K562 (cell line): ENCODE measurements around the gene UBAC2.

Source experiments
- CEBPB ChIP-seq: fragments of 450-650 bp; IDR thresholded peaks from 2 replicates; pipeline ENCODE4 v1.6.1; 2016; ENCODE audit warnings: missing genetic modification characterization, missing compliant biosample characterization
- EP300 ChIP-seq: IDR thresholded peaks from 2 replicates; pipeline ENCODE4 v1.6.1; 2012; ENCODE audit warnings: low read length, improper control_type of control experiment
- NFIC ChIP-seq: fragments of 450-650 bp; IDR thresholded peaks from 2 replicates; pipeline ENCODE4 v1.6.1; 2017; ENCODE audit warnings: mild to moderate bottlenecking, inconsistent platforms
- PHB ChIP-seq: fragments of 250-450 bp; sonication (Bioruptor Pico); IDR thresholded peaks from 2 replicates; pipeline ENCODE4 v1.5.0; 2021
- POLR2AphosphoS2 ChIP-seq: IDR thresholded peaks from 2 replicates; pipeline ENCODE4 v1.6.1; 2012; ENCODE audit warnings: low read length, improper control_type of control experiment
- TF ChIP-seq, protein P1 (sequence below): fragments of 250-450 bp; sonication (Bioruptor Pico); IDR thresholded peaks from 2 replicates; pipeline ENCODE4 v1.4.0; 2020; ENCODE audit warnings: mild to moderate bottlenecking, moderate library complexity
- TF ChIP-seq, protein P2 (sequence below), 3 experiments: IDR thresholded peaks in 2 of 3; conservative IDR thresholded peaks in 1 of 3; 2 replicates each; pipeline ENCODE4 v1.5.1; 2011 to 2012; ENCODE audit warnings: low read length in 3 of 3, mild to moderate bottlenecking in 3 of 3, control low read depth in 2 of 3, improper control_type of control experiment in 1 of 3, inconsistent platforms in 1 of 3, low read depth in 1 of 3, mixed read lengths in 1 of 3, moderate library complexity in 1 of 3; ENCODE audit not compliant: insufficient read depth in 2 of 3

DNA sequence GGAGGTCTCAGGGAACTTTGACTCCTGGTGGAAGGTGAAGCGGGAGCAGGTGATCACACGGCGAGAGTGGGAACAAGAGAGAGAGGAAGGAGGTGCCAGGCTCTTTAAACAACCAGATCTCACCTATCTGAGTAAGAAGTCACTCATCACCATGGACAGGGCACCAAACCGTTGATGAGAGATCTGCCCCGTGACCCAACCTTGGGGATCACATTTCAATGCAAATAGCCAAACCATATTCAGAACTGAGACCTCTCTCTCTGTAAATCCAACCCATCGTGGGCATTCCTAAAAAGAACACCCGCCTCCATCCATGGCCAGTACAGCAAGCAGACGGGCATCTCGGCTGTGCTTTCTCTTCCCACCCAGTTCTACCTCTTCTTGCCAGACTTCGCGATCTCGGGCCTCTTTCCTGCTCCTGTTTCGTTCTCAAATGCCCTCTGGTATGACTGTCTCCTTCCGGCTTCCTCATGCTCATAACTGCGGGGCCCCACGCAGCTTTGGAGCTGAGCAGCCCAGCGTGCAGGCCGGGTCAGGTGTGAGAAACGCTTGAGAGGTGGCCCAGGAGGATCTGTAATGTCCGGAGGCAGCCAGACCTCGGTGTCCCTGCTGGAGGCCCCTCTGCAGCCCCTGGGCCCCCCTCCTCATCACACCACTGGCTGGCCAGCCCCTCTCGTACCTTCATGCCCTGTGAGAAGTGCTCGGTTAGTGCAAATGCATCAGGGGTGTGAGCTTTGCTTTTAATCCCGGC, 203.5 kb downstream of the UBAC2 start:
- TF ChIP-seq, protein P1, sequence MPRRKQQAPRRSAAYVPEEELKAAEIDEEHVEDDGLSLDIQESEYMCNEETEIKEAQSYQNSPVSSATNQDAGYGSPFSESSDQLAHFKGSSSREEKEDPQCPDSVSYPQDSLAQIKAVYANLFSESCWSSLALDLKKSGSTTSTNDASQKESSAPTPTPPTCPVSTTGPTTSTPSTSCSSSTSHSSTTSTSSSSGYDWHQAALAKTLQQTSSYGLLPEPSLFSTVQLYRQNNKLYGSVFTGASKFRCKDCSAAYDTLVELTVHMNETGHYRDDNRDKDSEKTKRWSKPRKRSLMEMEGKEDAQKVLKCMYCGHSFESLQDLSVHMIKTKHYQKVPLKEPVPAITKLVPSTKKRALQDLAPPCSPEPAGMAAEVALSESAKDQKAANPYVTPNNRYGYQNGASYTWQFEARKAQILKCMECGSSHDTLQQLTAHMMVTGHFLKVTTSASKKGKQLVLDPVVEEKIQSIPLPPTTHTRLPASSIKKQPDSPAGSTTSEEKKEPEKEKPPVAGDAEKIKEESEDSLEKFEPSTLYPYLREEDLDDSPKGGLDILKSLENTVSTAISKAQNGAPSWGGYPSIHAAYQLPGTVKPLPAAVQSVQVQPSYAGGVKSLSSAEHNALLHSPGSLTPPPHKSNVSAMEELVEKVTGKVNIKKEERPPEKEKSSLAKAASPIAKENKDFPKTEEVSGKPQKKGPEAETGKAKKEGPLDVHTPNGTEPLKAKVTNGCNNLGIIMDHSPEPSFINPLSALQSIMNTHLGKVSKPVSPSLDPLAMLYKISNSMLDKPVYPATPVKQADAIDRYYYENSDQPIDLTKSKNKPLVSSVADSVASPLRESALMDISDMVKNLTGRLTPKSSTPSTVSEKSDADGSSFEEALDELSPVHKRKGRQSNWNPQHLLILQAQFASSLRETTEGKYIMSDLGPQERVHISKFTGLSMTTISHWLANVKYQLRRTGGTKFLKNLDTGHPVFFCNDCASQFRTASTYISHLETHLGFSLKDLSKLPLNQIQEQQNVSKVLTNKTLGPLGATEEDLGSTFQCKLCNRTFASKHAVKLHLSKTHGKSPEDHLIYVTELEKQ = no peak
- TF ChIP-seq PHB (CRISPR knock-in tag) (no peak), POLR2AphosphoS2 (no peak), CEBPB (tag) (no peak), NFIC (no peak), EP300 (no peak)
- TF ChIP-seq, protein P2, sequence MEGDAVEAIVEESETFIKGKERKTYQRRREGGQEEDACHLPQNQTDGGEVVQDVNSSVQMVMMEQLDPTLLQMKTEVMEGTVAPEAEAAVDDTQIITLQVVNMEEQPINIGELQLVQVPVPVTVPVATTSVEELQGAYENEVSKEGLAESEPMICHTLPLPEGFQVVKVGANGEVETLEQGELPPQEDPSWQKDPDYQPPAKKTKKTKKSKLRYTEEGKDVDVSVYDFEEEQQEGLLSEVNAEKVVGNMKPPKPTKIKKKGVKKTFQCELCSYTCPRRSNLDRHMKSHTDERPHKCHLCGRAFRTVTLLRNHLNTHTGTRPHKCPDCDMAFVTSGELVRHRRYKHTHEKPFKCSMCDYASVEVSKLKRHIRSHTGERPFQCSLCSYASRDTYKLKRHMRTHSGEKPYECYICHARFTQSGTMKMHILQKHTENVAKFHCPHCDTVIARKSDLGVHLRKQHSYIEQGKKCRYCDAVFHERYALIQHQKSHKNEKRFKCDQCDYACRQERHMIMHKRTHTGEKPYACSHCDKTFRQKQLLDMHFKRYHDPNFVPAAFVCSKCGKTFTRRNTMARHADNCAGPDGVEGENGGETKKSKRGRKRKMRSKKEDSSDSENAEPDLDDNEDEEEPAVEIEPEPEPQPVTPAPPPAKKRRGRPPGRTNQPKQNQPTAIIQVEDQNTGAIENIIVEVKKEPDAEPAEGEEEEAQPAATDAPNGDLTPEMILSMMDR (IDR thresholded peaks at IDR 0.05 in 2 of 3, conservative IDR thresholded peaks at IDR 0.05 in 1 of 3; ENCODE audit: insufficient read depth in 2 of 3, low read depth in 1 of 3, low read length in 3 of 3) = no peak
